GM18507 (cell line): Measurements from ENCODE around the gene CRACDL.
"Not testable (repeated sequence)": the region's sequence is repeated elsewhere in the genome, so short reads cannot be mapped to it uniquely, and the experiment has no call there.

ENCODE experiments used
- DNase-seq: peaks from one replicate; pipeline ENCODE4 v3.0.0; 2011; ENCODE audit warnings: low read depth; ENCODE audit not compliant: insufficient read length; ENCODE audit errors: extremely low spot score
- FAIRE-seq: peaks from 2 replicates; lab custom pipeline; 2011; peaks lifted over from hg19 to GRCh38; lab: Jason Lieb, UNC

Gene CRACDL

GRCh38 chr2:98771264-98771663 lies 164.8 kb downstream of the CRACDL start:
- FAIRE-seq = no peak
- DNase-seq = no peak

- DNase-seq = no peak
- no peak for FAIRE-seq
These were observed 166.2 kb downstream of the CRACDL start for GRCh38 chr2:98769784-98770183.

- DNase-seq (no peak), FAIRE-seq (no peak)
These were observed 166.9 kb downstream of the CRACDL start for GRCh38 chr2:98769114-98769476.

- DNase-seq = no peak
- FAIRE-seq = no peak
These were observed 167.5 kb downstream of the CRACDL start for GRCh38 chr2:98768384-98769113.

GRCh38 chr2:98764499-98764898 lies 171.5 kb downstream of the CRACDL start:
- FAIRE-seq = no peak

GRCh38 chr2:98763209-98763951 lies 172.6 kb downstream of the CRACDL start:
- DNase-seq (no peak), FAIRE-seq (no peak)

More at GRCh38 chr2:98764499-98764898, 171.5 kb downstream of the CRACDL start:
- no peak for DNase-seq

GRCh38 chr2:98761909-98762308 lies 174.1 kb downstream of the CRACDL start:
- FAIRE-seq = no peak
- no peak for DNase-seq

GRCh38 chr2:98761267-98761781 lies 174.7 kb downstream of the CRACDL start:
- DNase-seq = no peak
- no peak for FAIRE-seq

- DNase-seq = no peak
These were observed 176.0 kb downstream of the CRACDL start for GRCh38 chr2:98759827-98760625.

GRCh38 chr2:98759338-98759737 lies 176.7 kb downstream of the CRACDL start:
- no peak for DNase-seq
- FAIRE-seq = peak; percentile 64

More at GRCh38 chr2:98759827-98760625, 176.0 kb downstream of the CRACDL start:
- FAIRE-seq = peak; percentile 56

- DNase-seq (peak; percentile 66), FAIRE-seq (peak; percentile 95)
These were observed 178.1 kb downstream of the CRACDL start for GRCh38 chr2:98757904-98758421.

GRCh38 chr2:98753801-98754200 lies 182.2 kb downstream of the CRACDL start:
- DNase-seq (no peak), FAIRE-seq (no peak)

- not testable (repeated sequence) for DNase-seq, FAIRE-seq
These were observed 183.3 kb downstream of the CRACDL start for GRCh38 chr2:98752711-98753110.

GRCh38 chr2:98751748-98752147 lies 184.3 kb downstream of the CRACDL start:
- DNase-seq (no peak), FAIRE-seq (no peak)

GRCh38 chr2:98750593-98751282 lies 185.3 kb downstream of the CRACDL start:
- FAIRE-seq (no peak), DNase-seq (no peak)

- DNase-seq = no peak
- FAIRE-seq = peak; percentile 21
These were observed 187.0 kb downstream of the CRACDL start for GRCh38 chr2:98749066-98749450.

GRCh38 chr2:98748292-98749065 lies 187.5 kb downstream of the CRACDL start:
- FAIRE-seq (peak; percentile 73), DNase-seq (no peak)

GRCh38 chr2:98747888-98748287 lies 188.1 kb downstream of the CRACDL start:
- no peak for DNase-seq
- peak; percentile 41 for FAIRE-seq
